Central memory CD4-positive, alpha-beta T cell (primary cell): ENCODE data around the gene NFAT5.
"Not testable (repeated sequence)": the region's sequence is repeated elsewhere in the genome, so short reads cannot be mapped to it uniquely, and the experiment has no call there.

Source experiments
- DNase-seq: peaks from one replicate; pipeline ENCODE4 v3.0.0; 2022
- total RNA-seq, 3 experiments: gene quantifications; one replicate each; lab custom pipeline; 2026; lab: John Stamatoyannopoulos, UW

Gene NFAT5
- 58.2 to 135 (median 98.2) reads per million in 3 experiments for total RNA-seq

GRCh38 chr16:69565671-69566239, at the start of gene NFAT5:
Gene NFAT5 (plus strand): TSS chr16:69565966. CDS start chr16:69566302, 336 bp downstream.
- DNase-seq: peak; percentile 92

GRCh38 chr16:69517914-69518313, 47.9 kb upstream of the NFAT5 start:
- not testable (repeated sequence) for DNase-seq

GRCh38 chr16:69520413-69520799, 45.4 kb upstream of the NFAT5 start:
- DNase-seq: no peak

- no peak for DNase-seq
These were observed 44.8 kb upstream of the NFAT5 start for GRCh38 chr16:69520800-69521602.

- DNase-seq: no peak
These were observed 43.7 kb upstream of the NFAT5 start for GRCh38 chr16:69522041-69522578.

- DNase-seq: no peak
These were observed 42.9 kb upstream of the NFAT5 start for GRCh38 chr16:69522732-69523404.

GRCh38 chr16:69523566-69524305, 42.0 kb upstream of the NFAT5 start:
- DNase-seq: no peak

GRCh38 chr16:69526831-69527655, 38.7 kb upstream of the NFAT5 start:
- no peak for DNase-seq

- DNase-seq: no peak
These were observed 33.8 kb upstream of the NFAT5 start for GRCh38 chr16:69531988-69532387.

- no peak for DNase-seq
These were observed 32.9 kb upstream of the NFAT5 start for GRCh38 chr16:69532641-69533455.

GRCh38 chr16:69534720-69535119, 31.0 kb upstream of the NFAT5 start:
- DNase-seq: no peak

- no peak for DNase-seq
These were observed 30.4 kb upstream of the NFAT5 start for GRCh38 chr16:69535123-69536050.

GRCh38 chr16:69537706-69538080, 28.1 kb upstream of the NFAT5 start:
- no peak for DNase-seq

- DNase-seq: no peak
These were observed 27.0 kb upstream of the NFAT5 start for GRCh38 chr16:69538808-69539207.

- no peak for DNase-seq
These were observed 22.8 kb upstream of the NFAT5 start for GRCh38 chr16:69542974-69543373.

- DNase-seq: no peak
These were observed 21.7 kb upstream of the NFAT5 start for GRCh38 chr16:69544088-69544487.

GRCh38 chr16:69546663-69547062, 19.1 kb upstream of the NFAT5 start:
- DNase-seq: not testable (repeated sequence)

- DNase-seq: no peak
These were observed 12.4 kb upstream of the NFAT5 start for GRCh38 chr16:69553332-69553731.

GRCh38 chr16:69554495-69554894, 11.3 kb upstream of the NFAT5 start:
- no peak for DNase-seq

- no peak for DNase-seq
These were observed 10.3 kb upstream of the NFAT5 start for GRCh38 chr16:69555437-69555836.
